ENCODE results near the gene KCTD3.

- no peak for TF ChIP-seq CTCF (IDR thresholded peaks at IDR 0.05)
- TF ChIP-seq POLR2A (IDR thresholded peaks at IDR 0.05; ENCODE audit: low read depth), result no peak
- no peak for TF ChIP-seq POLR2AphosphoS5 (IDR thresholded peaks at IDR 0.05)
- TF ChIP-seq EP300 (IDR thresholded peaks at IDR 0.05), result no peak
Measured at GRCh38 chr1:215567491-215568298, 591 bp downstream of the KCTD3 start.

Data from esophagus muscularis mucosa (tissue), 4 donors.